GM03348 (cell line): ENCODE results near the gene SUSD1.

ENCODE experiments used
- DNase-seq: peaks from one replicate; pipeline ENCODE4 v3.0.0; 2012; ENCODE audit warnings: low spot score

The SUSD1 gene

GRCh38 chr9:112041536-112042243 is 133.4 kb downstream of the SUSD1 start:
- peak; percentile 90 for DNase-seq

GRCh38 chr9:112041199-112041535 is 133.9 kb downstream of the SUSD1 start:
- no peak for DNase-seq

GRCh38 chr9:112038017-112038408 is 137.1 kb downstream of the SUSD1 start:
- DNase-seq: no peak

GRCh38 chr9:112037281-112038016 is 137.6 kb downstream of the SUSD1 start:
- DNase-seq: peak; percentile 51

GRCh38 chr9:112035166-112035826 is 139.8 kb downstream of the SUSD1 start:
- no peak for DNase-seq

GRCh38 chr9:112034216-112034611 is 140.9 kb downstream of the SUSD1 start:
- DNase-seq: no peak

GRCh38 chr9:112033237-112034215 is 141.6 kb downstream of the SUSD1 start:
- DNase-seq: no peak

GRCh38 chr9:112032743-112033142 is 142.4 kb downstream of the SUSD1 start:
- DNase-seq: no peak

- no peak for DNase-seq
Measured at GRCh38 chr9:112032009-112032408, 143.1 kb downstream of the SUSD1 start.

- DNase-seq: no peak
Measured at GRCh38 chr9:112031400-112031799, 143.7 kb downstream of the SUSD1 start.

GRCh38 chr9:112029921-112030444 is 145.1 kb downstream of the SUSD1 start:
- peak; percentile 41 for DNase-seq

- no peak for DNase-seq
Measured at GRCh38 chr9:112028242-112029221, 146.6 kb downstream of the SUSD1 start.

GRCh38 chr9:112025850-112026249 is 149.2 kb downstream of the SUSD1 start:
- no peak for DNase-seq

GRCh38 chr9:112021742-112022141 is 153.4 kb downstream of the SUSD1 start:
- no peak for DNase-seq

- peak; percentile 52 for DNase-seq
Measured at GRCh38 chr9:112020680-112021596, 154.2 kb downstream of the SUSD1 start.

GRCh38 chr9:112017878-112018277 is 157.2 kb downstream of the SUSD1 start:
- no peak for DNase-seq

- DNase-seq: no peak
Measured at GRCh38 chr9:112015736-112016135, 159.4 kb downstream of the SUSD1 start.

GRCh38 chr9:112015149-112015548 is 159.9 kb downstream of the SUSD1 start:
- no peak for DNase-seq

- no peak for DNase-seq
Measured at GRCh38 chr9:112013266-112013665, 161.8 kb downstream of the SUSD1 start.
